ENCODE results near the gene TAS2R30. TPM values are rescaled to one million over a fixed set of nuclear protein-coding genes. Genes with fewer than 3 reads are reported as not detected.

Gene TAS2R30
- total and polyA plus RNA-seq, 2 experiments from 2014 or later = 0.17 to 4.1 TPM

GRCh38 chr12:11171969-11172675 lies 37.7 kb upstream of the TAS2R30 start:
- H3K4me3 ChIP-seq = peak overlapping the region; percentile 70
- no peak for TF ChIP-seq CTCF (IDR thresholded peaks at IDR 0.05; ENCODE audit: low read depth, low read length)
- no peaks in the 10 kb centered on the region for H3K36me3 ChIP-seq
- no peaks in the 10 kb centered on the region for H3K27me3 ChIP-seq
- peak overlapping the region; percentile 99 for H3K27ac ChIP-seq
- H3K9me3 ChIP-seq (ENCODE audit: low read depth) = no peaks in the 10 kb centered on the region
- H3K4me1 ChIP-seq (ENCODE audit: low read depth) = peaks cover 19% of the 10 kb centered on the region
- peak; percentile 38 to 47 for DNase-seq (ENCODE audit: low read depth in 1 of 2, low spot score in 1 of 2)

GRCh38 chr12:11171145-11171968 lies 36.9 kb upstream of the TAS2R30 start, which contains the start of gene SMIM10L1:
TSS of gene SMIM10L1 (plus strand) at chr12:11171194. CDS start at chr12:11171357, 163 bp downstream.
- Histone ChIP-seq H3K4me3 (peak within 1 kb of the TSS; percentile 70), H3K9me3 (ENCODE audit: low read depth) (no peaks in the 10 kb centered on the region), H3K4me1 (ENCODE audit: low read depth) (peaks cover 19% of the 10 kb centered on the region), H3K36me3 (no peaks in the 10 kb centered on the region), H3K27ac (peak within 1 kb of the TSS; percentile 99), H3K27me3 (no peaks in the 10 kb centered on the region)
- peak; percentile 96 to 98 for DNase-seq (ENCODE audit: low read depth in 1 of 2, low spot score in 1 of 2)
- TF ChIP-seq CTCF (IDR thresholded peaks at IDR 0.05; ENCODE audit: low read depth, low read length) = peak; percentile 15

DNA sequence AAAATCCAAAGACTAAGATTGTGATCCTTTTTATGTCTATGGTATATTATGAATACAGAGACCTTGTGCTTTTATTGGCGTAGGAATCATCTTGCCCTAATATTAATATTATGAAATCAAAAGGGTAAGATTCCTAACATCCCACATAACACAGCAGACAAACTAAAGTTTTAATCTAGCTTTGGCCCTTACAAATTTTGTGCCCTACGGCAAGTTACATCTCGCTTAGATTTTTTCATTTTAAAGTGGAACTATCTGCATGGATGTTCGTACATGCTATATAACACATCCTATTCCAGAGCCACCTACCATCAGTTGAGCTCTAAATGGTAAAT lies 36.3 kb upstream of the TAS2R30 start:
- no peak for DNase-seq (ENCODE audit: low read depth in 1 of 2, low spot score in 1 of 2)
- Histone ChIP-seq H3K9me3 (ENCODE audit: low read depth) (no peaks in the 10 kb centered on the region), H3K27ac (peak overlapping the region; percentile 99), H3K36me3 (no peaks in the 10 kb centered on the region), H3K4me1 (ENCODE audit: low read depth) (peaks cover 23% of the 10 kb centered on the region), H3K4me3 (peak overlapping the region; percentile 70), H3K27me3 (no peaks in the 10 kb centered on the region)
- TF ChIP-seq CTCF (IDR thresholded peaks at IDR 0.05; ENCODE audit: low read depth, low read length) = no peak

GRCh38 chr12:11166300-11166699 lies 31.9 kb upstream of the TAS2R30 start:
- Histone ChIP-seq H3K36me3 (no peaks in the 10 kb centered on the region), H3K27me3 (no peaks in the 10 kb centered on the region), H3K27ac (peak overlapping the region; percentile 32), H3K4me3 (no peak overlapping the region), H3K4me1 (ENCODE audit: low read depth) (peaks cover 13% of the 10 kb centered on the region), H3K9me3 (ENCODE audit: low read depth) (no peaks in the 10 kb centered on the region)
- DNase-seq (ENCODE audit: low read depth in 1 of 2, low spot score in 1 of 2) = no peak
- TF ChIP-seq CTCF (IDR thresholded peaks at IDR 0.05; ENCODE audit: low read depth, low read length) = no peak

DNA sequence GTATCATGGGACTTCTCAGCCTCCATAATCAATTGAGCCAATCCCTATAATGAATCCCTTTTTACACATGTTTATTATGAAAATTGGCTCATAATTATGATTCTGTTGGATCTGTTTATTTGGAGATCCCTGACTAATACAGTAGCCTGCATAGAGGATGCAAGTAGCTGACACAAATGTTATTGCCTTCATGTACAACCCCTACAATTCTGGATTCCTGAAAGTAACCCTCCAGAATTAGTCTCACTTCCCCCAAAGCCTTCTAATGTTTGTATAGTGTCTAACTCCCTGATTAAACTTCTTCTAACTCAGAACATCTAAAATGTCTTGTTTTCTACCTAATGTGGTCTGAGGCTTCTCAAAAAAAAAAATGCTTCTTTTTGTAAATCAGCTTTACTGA lies 29.9 kb upstream of the TAS2R30 start:
- Histone ChIP-seq H3K36me3 (no peaks in the 10 kb centered on the region), H3K27me3 (no peaks in the 10 kb centered on the region), H3K27ac (no peak overlapping the region), H3K9me3 (ENCODE audit: low read depth) (no peaks in the 10 kb centered on the region), H3K4me1 (ENCODE audit: low read depth) (peaks cover 7% of the 10 kb centered on the region), H3K4me3 (no peak overlapping the region)
- DNase-seq (ENCODE audit: low read depth in 1 of 2, low spot score in 1 of 2) = no peak
- no peak for TF ChIP-seq CTCF (IDR thresholded peaks at IDR 0.05; ENCODE audit: low read depth, low read length)

All from cardiac muscle cell (in vitro differentiated cells and primary cell).